ENCODE measurements around the gene NOP56. TPM values are rescaled to one million over a fixed set of nuclear protein-coding genes. Genes with fewer than 3 reads are reported as not detected.
A peak's percentile ranks its signal among the peaks of the same experiment; 100 is the strongest.
"Not testable (repeated sequence)": the region's sequence is repeated elsewhere in the genome, so short reads cannot be mapped to it uniquely, and the experiment has no call there.

NOP56 gene
- total RNA-seq, 1 donor from 2014 or later: 104 TPM

GRCh38 chr20:2640899-2641298 is 11.5 kb upstream of the NOP56 start:
- DNase-seq (ENCODE audit: low read depth in 2 of 2): no peak

- DNase-seq (ENCODE audit: low read depth in 2 of 2): no peak
These were observed 8.7 kb upstream of the NOP56 start for GRCh38 chr20:2643708-2644107.

- DNase-seq (ENCODE audit: low read depth in 2 of 2): peak in 1 of 2 donors; percentile 23
These were observed 508 bp downstream of the NOP56 start for GRCh38 chr20:2652724-2653555.

- no peak for DNase-seq (ENCODE audit: low read depth in 2 of 2)
These were observed 1.3 kb downstream of the NOP56 start for GRCh38 chr20:2653556-2654383.

GRCh38 chr20:2654384-2654822 is 2.0 kb downstream of the NOP56 start:
- no peak for DNase-seq (ENCODE audit: low read depth in 2 of 2)

GRCh38 chr20:2654831-2655230 is 2.4 kb downstream of the NOP56 start:
- no peak for DNase-seq (ENCODE audit: low read depth in 2 of 2)

GRCh38 chr20:2655331-2656116 is 3.1 kb downstream of the NOP56 start:
- DNase-seq (ENCODE audit: low read depth in 2 of 2): no peak

GRCh38 chr20:2656471-2657117 is 4.2 kb downstream of the NOP56 start:
- DNase-seq (ENCODE audit: low read depth in 2 of 2): no peak

GRCh38 chr20:2657241-2657640 is 4.8 kb downstream of the NOP56 start:
- no peak for DNase-seq (ENCODE audit: low read depth in 2 of 2)

GRCh38 chr20:2657674-2658073 is 5.2 kb downstream of the NOP56 start:
- no peak for DNase-seq (ENCODE audit: low read depth in 2 of 2)

- DNase-seq (ENCODE audit: low read depth in 2 of 2): no peak
These were observed 6.3 kb downstream of the NOP56 start for GRCh38 chr20:2658414-2659354.

- DNase-seq (ENCODE audit: low read depth in 2 of 2): no peak
These were observed 7.1 kb downstream of the NOP56 start for GRCh38 chr20:2659547-2659946.

- no peak for DNase-seq (ENCODE audit: low read depth in 2 of 2)
These were observed 11.0 kb downstream of the NOP56 start for GRCh38 chr20:2663364-2663886.

GRCh38 chr20:2663887-2664719 is 11.7 kb downstream of the NOP56 start, which contains the start of gene IDH3B:
TSS of gene IDH3B (minus strand) at chr20:2664216. CDS start at chr20:2664188, 28 bp downstream.
- peak; percentile 89 to 94 for DNase-seq (ENCODE audit: low read depth in 2 of 2)

GRCh38 chr20:2671977-2672376 is 19.5 kb downstream of the NOP56 start:
- no peak for DNase-seq (ENCODE audit: low read depth in 2 of 2)

- no peak for DNase-seq (ENCODE audit: low read depth in 2 of 2)
These were observed 20.0 kb downstream of the NOP56 start for GRCh38 chr20:2672446-2672845.

- DNase-seq (ENCODE audit: low read depth in 2 of 2): no peak
These were observed 21.0 kb downstream of the NOP56 start for GRCh38 chr20:2673453-2673852.

GRCh38 chr20:2680046-2680445 is 27.6 kb downstream of the NOP56 start:
- no peak for DNase-seq (ENCODE audit: low read depth in 2 of 2)

- DNase-seq (ENCODE audit: low read depth in 2 of 2): not testable (repeated sequence)
These were observed 29.6 kb downstream of the NOP56 start for GRCh38 chr20:2682040-2682439.
